CD4-positive, alpha-beta memory T cell (primary cell): ENCODE measurements around the gene FBXL16. TPM values are rescaled to one million over a fixed set of nuclear protein-coding genes. Genes with fewer than 3 reads are reported as not detected.

ENCODE experiments used
- CTCF ChIA-PET: fragments of 350-600 bp; sonication (Branson Sonifier 250); formaldehyde crosslinking; loops from one replicate; lab custom pipeline; 2021; ENCODE audit warnings: inconsistent platforms; ENCODE audit not compliant: partially characterized antibody; lab: Charles Lee
- POLR2A ChIA-PET: fragments of 350-600 bp; sonication (Branson Sonifier 250); formaldehyde crosslinking; loops from one replicate; lab custom pipeline; 2021; ENCODE audit not compliant: partially characterized antibody; lab: Charles Lee
- DNase-seq, 5 donors: peaks; one replicate each; pipeline versions ENCODE4 v3.0.0 to v3.0.0-alpha.2; 2020 to 2022; ENCODE audit warnings: mixed read lengths in 1 of 5
- H3K27ac ChIP-seq: one replicate; pipeline ENCODE4 v1.7.0; 2013; ENCODE audit warnings: low read depth, low read length
- H3K27me3 ChIP-seq: 2 replicates; pipeline ENCODE4 v1.7.0; 2013; ENCODE audit warnings: mild to moderate bottlenecking, low read length, moderate library complexity; ENCODE audit not compliant: insufficient read depth
- H3K36me3 ChIP-seq: 2 replicates; pipeline ENCODE4 v1.7.0; 2013; ENCODE audit warnings: mild to moderate bottlenecking, low read length, moderate library complexity; ENCODE audit not compliant: insufficient read depth
- H3K4me1 ChIP-seq: 2 replicates; pipeline ENCODE4 v1.7.0; 2013; ENCODE audit warnings: mild to moderate bottlenecking, low read length, moderate library complexity; ENCODE audit not compliant: insufficient read depth
- H3K4me3 ChIP-seq, 2 donors: one replicate each; pipeline ENCODE4 v1.7.0; 2013; ENCODE audit warnings: low read length in 2 of 2, mild to moderate bottlenecking in 1 of 2
- H3K9me3 ChIP-seq, 2 donors: one replicate each; pipeline ENCODE4 v1.7.0; 2013; ENCODE audit warnings: low read length in 2 of 2, control low read depth in 1 of 2; ENCODE audit not compliant: control insufficient read depth in 1 of 2
- H3K27ac Mint-ChIP-seq, 7 donors: one replicate each; pipeline ENCODE4 v1.8.0; 2020 to 2021; ENCODE audit warnings: mixed read lengths in 7 of 7, mild to moderate bottlenecking in 6 of 7, inconsistent platforms in 3 of 7, moderate library complexity in 3 of 7
- H3K27me3 Mint-ChIP-seq, 2 donors: one replicate each; pipeline ENCODE4 v1.8.0; 2020 to 2021; ENCODE audit warnings: mixed read lengths in 2 of 2
- H3K36me3 Mint-ChIP-seq, 2 donors: one replicate each; pipeline ENCODE4 v1.8.0; 2020 to 2021; ENCODE audit warnings: mixed read lengths in 2 of 2, inconsistent platforms in 1 of 2, mild to moderate bottlenecking in 1 of 2
- H3K4me1 Mint-ChIP-seq, 4 donors: one replicate each; pipeline ENCODE4 v1.8.0; 2020 to 2021; ENCODE audit warnings: mixed read lengths in 4 of 4, mild to moderate bottlenecking in 1 of 4
- H3K4me3 Mint-ChIP-seq, 8 donors: one replicate each; pipeline ENCODE4 v1.8.0; 2020 to 2021; ENCODE audit warnings: mixed read lengths in 8 of 8, mild to moderate bottlenecking in 7 of 8, moderate library complexity in 6 of 8, inconsistent platforms in 3 of 8
- H3K9me3 Mint-ChIP-seq, 8 donors: one replicate each; pipeline ENCODE4 v1.8.0; 2020 to 2021; ENCODE audit warnings: mixed read lengths in 8 of 8, mild to moderate bottlenecking in 5 of 8, inconsistent platforms in 3 of 8, moderate library complexity in 1 of 8
- intact Hi-C: fragments of 100-400 bp; cut with micrococcal nuclease; formaldehyde crosslinking; loops from one replicate; pipeline ENCODE4 v1.15.1; 2023
- polyA plus RNA-seq, 2 donors: library from polyadenylated mRNA; unstranded; fragments of 300-500 nt; fragmentation: Illumina TruSeq; gene quantifications; one replicate each; pipeline ENCODE4 v1.2.3, GENCODE V29; 2021
- total RNA-seq, 2 experiments: library from RNA; stranded (reverse); gene quantifications; one replicate each; pipeline ENCODE4 v1.2.3, GENCODE V29; 2021

The FBXL16 gene
- total and polyA plus RNA-seq, 4 experiments from 2014 or later: 9.3 to 59.5 (median 48.5) TPM

DNA sequence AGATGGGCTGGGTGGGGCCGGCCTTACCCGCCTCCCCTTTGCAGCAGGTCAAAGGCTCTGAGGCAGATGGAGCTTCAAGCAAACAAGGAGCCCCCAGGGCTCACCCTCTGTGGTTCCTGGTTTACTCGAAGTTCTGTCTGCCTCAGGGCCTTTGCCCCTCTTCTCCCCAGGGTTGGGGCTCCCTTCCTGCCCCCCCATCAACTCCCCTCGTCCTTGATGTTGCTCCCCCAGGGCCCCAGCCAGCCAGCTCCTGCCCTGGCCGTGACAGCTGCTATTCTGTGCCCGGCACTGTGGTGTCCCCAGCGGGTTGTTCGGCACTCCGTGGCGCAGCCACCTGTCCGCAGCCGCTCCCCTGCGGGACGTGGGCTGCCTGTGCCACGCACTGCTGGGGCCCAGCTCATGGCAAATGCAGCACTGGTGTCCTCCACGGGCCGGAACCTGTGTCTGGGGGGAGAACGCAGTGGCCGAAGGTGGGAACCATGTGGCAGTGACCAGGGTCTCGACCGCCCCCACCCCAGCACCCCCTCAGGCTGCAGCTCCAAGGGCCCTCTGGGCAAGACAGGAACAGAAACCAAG is 5.0 kb upstream of the FBXL16 start:
- Histone ChIP-seq H3K4me1 (peaks cover 6% of the 10 kb centered on the region), H3K36me3 (no peaks in the 10 kb centered on the region), H3K4me3 (no peak overlapping the region), H3K9me3 (no peaks in the 10 kb centered on the region), H3K27ac (no peak overlapping the region), H3K27me3 (peaks cover 38% of the 10 kb centered on the region)
- no peaks in the 10 kb centered on the region for H3K36me3 Mint-ChIP-seq
- no peaks in the 10 kb centered on the region for H3K9me3 Mint-ChIP-seq
- CTCF ChIA-PET: interaction anchor here (0.7 to 6.0 kb wide), 5 partner anchors 9 to 75 kb away, joined by 3 to 84 read pairs (median 3); partner anchors contain the start of genes CHTF18, CIAO3 and RPUSD1
- POLR2A ChIA-PET: interaction anchor here (0.9 to 9.0 kb wide), 3 partner anchors 11 to 15 kb away, joined by 3 to 71 read pairs (median 4); partner anchors contain the start of genes ANTKMT, CCDC78 and HAGHL
- no peak overlapping the region for H3K4me3 Mint-ChIP-seq
- peaks cover 0 to 13% (median 6%) of the 10 kb centered on the region in 4 donors for H3K4me1 Mint-ChIP-seq
- H3K27me3 Mint-ChIP-seq: peaks cover 19 to 36% of the 10 kb centered on the region in 2 donors
- H3K27ac Mint-ChIP-seq: no peak overlapping the region
- intact Hi-C loops: loop anchor here (1.0 kb wide), 2 partner anchors 31 to 75 kb away; no protein-coding TSS in a partner anchor
- DNase-seq: no peak

DNA sequence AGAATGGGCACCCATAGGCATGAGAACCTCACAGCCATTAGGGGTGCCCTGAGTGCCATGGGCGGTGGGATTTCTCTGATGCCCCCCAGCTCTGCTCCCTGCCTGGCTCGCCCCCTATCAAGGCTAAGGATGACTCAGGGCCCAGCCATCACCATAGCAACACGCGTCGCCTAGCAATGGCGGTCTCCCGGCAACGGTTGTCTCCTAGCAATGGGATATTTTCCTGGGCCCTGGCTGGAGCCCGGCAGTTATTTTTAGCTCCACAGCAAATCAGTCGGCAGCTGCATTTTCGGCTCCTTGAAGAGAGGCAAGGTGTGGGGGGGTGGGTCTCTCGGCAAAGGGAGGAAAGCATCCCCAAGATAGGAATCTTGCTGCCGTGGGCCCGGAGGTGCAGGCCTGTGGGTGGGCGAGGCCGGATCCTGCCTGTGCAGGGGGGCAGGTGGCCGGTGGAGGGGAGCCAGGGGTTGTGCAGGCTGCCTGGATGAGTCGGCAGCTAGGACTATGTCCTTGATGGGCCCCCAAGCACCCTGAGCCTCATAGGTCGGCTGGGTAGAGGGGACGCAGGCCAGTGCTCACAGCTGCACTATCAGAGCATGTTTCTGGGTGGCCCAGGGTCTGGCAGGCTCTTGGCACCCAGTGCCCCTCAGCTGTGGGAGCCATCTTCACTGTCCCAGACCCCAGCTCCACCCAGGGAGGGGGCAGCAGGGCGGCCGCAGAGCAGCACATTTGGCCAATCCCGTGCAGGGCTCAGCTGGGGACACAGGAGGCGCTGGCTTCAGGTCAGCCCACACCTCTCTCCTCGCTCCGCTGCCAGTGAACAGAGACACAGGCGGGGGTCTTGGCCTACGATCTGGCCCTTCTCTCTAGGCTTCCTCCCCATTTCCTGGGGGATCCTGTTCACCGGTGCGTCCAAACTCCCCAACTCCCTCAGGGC is 4.2 kb upstream of the FBXL16 start:
- Histone ChIP-seq H3K36me3 (no peaks in the 10 kb centered on the region), H3K4me3 (no peak overlapping the region), H3K4me1 (peaks cover 6% of the 10 kb centered on the region), H3K27me3 (peaks cover 39% of the 10 kb centered on the region), H3K27ac (no peak overlapping the region), H3K9me3 (no peaks in the 10 kb centered on the region)
- CTCF ChIA-PET: interaction anchor here (0.7 to 6.0 kb wide), 4 partner anchors 10 to 76 kb away, joined by 3 to 84 read pairs (median 5); partner anchors contain the start of genes CHTF18, CIAO3 and RPUSD1
- H3K27ac Mint-ChIP-seq: no peak overlapping the region
- intact Hi-C loops: no loop called here
- POLR2A ChIA-PET: interaction anchor here (0.6 to 9.0 kb wide), 4 partner anchors 11 to 26 kb away, joined by 3 to 71 read pairs (median 4); partner anchors contain the start of genes ANTKMT, CCDC78 and HAGHL
- no peak overlapping the region for H3K4me3 Mint-ChIP-seq
- peaks cover 19 to 36% of the 10 kb centered on the region in 2 donors for H3K27me3 Mint-ChIP-seq
- peaks cover 0 to 13% (median 6%) of the 10 kb centered on the region in 4 donors for H3K4me1 Mint-ChIP-seq
- no peak for DNase-seq
- no peaks in the 10 kb centered on the region for H3K36me3 Mint-ChIP-seq
- H3K9me3 Mint-ChIP-seq: no peaks in the 10 kb centered on the region

DNA sequence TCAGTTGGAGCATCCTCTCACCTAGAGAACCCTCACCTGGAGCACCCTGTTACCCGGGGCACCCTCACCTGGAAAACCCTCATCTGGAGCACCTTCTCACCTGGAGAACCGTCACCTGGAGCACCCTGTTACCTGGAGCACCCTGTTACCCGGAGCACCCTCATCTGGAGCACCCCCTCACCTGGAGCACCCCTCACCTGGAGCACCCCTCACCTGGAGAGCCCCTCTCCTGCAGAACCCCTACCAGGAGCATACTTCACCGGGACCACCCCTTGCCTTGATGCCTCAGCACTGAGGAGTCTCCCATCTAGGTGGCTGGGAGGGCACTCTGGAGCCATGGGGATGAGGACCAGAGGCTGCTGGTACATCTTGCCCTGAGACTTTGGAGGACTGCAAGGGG is 3.4 kb upstream of the FBXL16 start:
- intact Hi-C loops: no loop called here
- Histone ChIP-seq H3K27ac (no peak overlapping the region), H3K36me3 (no peaks in the 10 kb centered on the region), H3K4me3 (no peak overlapping the region), H3K27me3 (peaks cover 48% of the 10 kb centered on the region), H3K4me1 (no peaks in the 10 kb centered on the region), H3K9me3 (no peaks in the 10 kb centered on the region)
- Mint-ChIP-seq H3K27ac (no peak overlapping the region), H3K4me1 (peaks cover 0 to 13% (median 6%) of the 10 kb centered on the region in 4 donors), H3K4me3 (no peak overlapping the region), H3K36me3 (no peaks in the 10 kb centered on the region), H3K27me3 (peaks cover 19 to 36% of the 10 kb centered on the region in 2 donors), H3K9me3 (no peaks in the 10 kb centered on the region)
- CTCF ChIA-PET: no interaction called here
- DNase-seq: no peak
- POLR2A ChIA-PET: interaction anchor here (1.4 kb wide), 1 partner anchor 13 kb away, joined by 4 read pairs; no protein-coding TSS in a partner anchor

DNA sequence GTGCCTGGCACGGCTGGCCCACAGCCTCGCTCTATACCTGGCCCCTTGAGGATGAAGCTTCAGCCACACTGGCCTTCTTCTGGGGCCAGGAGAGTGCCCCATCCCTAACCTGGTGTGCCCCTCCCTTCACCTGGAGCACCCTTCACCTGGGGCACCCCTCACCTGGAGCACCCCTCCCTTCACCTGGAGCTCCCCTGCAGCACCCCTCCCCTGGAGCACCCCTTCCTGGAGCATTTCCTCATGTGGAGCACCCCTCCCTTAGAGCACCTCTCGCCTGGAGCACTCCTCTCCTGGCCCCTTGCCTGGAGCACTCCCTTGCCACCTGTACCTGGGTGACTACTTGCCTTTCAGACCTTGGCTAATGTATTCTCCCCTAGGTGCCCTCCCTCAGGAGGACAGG is 2.4 kb upstream of the FBXL16 start:
- no peak overlapping the region for H3K27ac ChIP-seq
- Mint-ChIP-seq H3K9me3 (no peaks in the 10 kb centered on the region), H3K27me3 (peaks cover 20 to 38% of the 10 kb centered on the region in 2 donors), H3K36me3 (no peaks in the 10 kb centered on the region), H3K27ac (peak overlapping the region in 1 of 7 donors; percentile 42), H3K4me3 (peak overlapping the region in 1 of 8 donors; percentile 43), H3K4me1 (peaks cover 0 to 13% (median 6%) of the 10 kb centered on the region in 4 donors)
- intact Hi-C loops: no loop called here
- peaks cover 56% of the 10 kb centered on the region for H3K27me3 ChIP-seq
- DNase-seq: no peak
- H3K36me3 ChIP-seq: no peaks in the 10 kb centered on the region
- H3K4me3 ChIP-seq: no peak overlapping the region
- ChIA-PET POLR2A (interaction anchor here (0.6 to 1.0 kb wide), 3 partner anchors 9 to 80 kb away, joined by 3 to 5 read pairs (median 3); partner anchors contain the start of genes CHTF18 and RPUSD1), CTCF (interaction anchor here (0.9 kb wide), 1 partner anchor 12 kb away, joined by 4 read pairs; no protein-coding TSS in a partner anchor)
- no peaks in the 10 kb centered on the region for H3K9me3 ChIP-seq
- no peaks in the 10 kb centered on the region for H3K4me1 ChIP-seq

DNA sequence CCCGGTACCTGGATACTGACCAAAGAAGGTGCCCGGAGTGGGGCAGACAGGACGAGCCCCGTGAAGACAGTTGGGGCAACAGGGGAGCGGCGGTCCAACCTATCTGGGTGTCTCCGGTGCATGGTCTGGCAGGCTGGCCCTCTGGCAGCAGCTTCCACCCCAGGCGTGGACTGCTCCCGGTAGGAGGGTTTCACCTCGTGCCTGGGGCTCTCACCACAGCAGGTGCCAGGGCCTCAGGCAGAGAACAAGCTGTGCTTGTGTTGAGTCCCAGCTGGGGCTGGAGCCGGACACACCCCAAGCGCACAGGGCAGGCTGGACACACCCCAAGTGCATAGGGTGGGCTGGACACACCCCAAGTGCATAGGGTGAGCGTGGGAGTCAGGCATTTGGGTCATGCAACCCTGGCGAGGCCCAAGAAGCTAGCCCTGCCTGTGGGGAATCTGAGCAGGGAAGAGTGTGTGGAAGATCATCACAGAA is 1.5 kb upstream of the FBXL16 start:
- H3K27me3 ChIP-seq: peaks cover 56% of the 10 kb centered on the region
- intact Hi-C loops: no loop called here
- peak overlapping the region in 1 of 8 donors; percentile 38 for H3K4me3 Mint-ChIP-seq

DNA sequence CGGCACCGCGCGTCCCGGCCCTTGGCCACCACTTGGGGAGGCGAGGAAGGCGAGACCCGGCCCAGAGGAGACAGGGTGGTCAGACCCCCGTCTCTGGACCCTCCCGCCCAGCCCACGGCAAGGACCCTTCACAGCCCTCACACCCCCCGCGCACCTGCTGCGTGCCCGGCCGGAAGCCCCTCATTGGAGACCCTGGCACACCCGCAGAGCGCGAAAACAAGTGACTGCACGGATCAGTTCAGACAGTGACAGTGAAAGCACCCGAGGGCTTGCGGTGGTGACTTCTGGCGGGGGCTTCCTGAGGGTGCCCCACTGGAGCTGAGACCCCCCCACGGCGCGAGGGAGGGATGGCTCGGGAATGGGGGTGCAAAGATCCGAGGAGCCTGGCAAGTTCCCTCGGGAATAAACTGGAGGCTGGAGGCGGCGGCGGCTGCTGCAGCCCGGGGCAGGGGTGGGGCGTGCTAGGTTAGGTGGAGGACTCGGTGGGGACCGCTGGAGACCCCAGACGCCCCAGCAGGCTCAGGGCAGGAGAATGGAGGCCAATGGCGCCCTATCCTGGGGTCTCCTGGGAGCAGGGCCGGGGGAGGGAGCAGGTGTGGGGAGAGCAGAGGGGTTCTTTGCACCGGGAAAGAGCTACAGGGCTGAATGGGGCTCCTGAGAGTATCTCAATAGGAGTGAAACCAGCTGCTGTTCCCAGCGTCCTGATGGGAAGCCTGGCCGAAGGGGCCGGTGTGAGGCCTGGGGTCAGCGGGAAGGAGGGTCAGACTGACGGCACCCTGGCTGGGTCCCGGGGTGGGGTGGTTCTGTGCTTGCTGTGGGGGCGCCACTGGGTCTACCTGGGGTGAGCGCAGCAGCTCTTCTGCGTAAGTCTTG is 824 bp upstream of the FBXL16 start:
- CTCF ChIA-PET: interaction anchor here (1.0 to 1.3 kb wide), 3 partner anchors 9 to 26 kb away, joined by 3 to 4 read pairs (median 3); no protein-coding TSS in a partner anchor
- Mint-ChIP-seq H3K9me3 (peaks cover 0 to 1% (median 0%) of the 10 kb centered on the region in 8 donors), H3K27ac (no peak overlapping the region), H3K27me3 (peaks cover 28 to 40% of the 10 kb centered on the region in 2 donors), H3K4me1 (peaks cover 0 to 14% (median 4%) of the 10 kb centered on the region in 4 donors), H3K4me3 (peak overlapping the region in 5 of 8 donors; percentile 52 to 66 (median 59)), H3K36me3 (no peaks in the 10 kb centered on the region)
- Histone ChIP-seq H3K27ac (no peak overlapping the region), H3K4me3 (no peak overlapping the region), H3K9me3 (no peaks in the 10 kb centered on the region), H3K36me3 (no peaks in the 10 kb centered on the region), H3K4me1 (peaks cover 4% of the 10 kb centered on the region), H3K27me3 (peaks cover 56% of the 10 kb centered on the region)
- no peak for DNase-seq
- POLR2A ChIA-PET: interaction anchor here (1.1 to 1.5 kb wide), 2 partner anchors 11 to 13 kb away, joined by 3 to 8 read pairs; no protein-coding TSS in a partner anchor
- intact Hi-C loops: no loop called here

More for the DNA sequence above, 1.5 kb upstream of the FBXL16 start:
- H3K36me3 Mint-ChIP-seq: no peaks in the 10 kb centered on the region
- H3K27ac Mint-ChIP-seq: no peak overlapping the region
- H3K27me3 Mint-ChIP-seq: peaks cover 28 to 40% of the 10 kb centered on the region in 2 donors
- Histone ChIP-seq H3K27ac (no peak overlapping the region), H3K4me1 (no peaks in the 10 kb centered on the region), H3K36me3 (no peaks in the 10 kb centered on the region), H3K4me3 (no peak overlapping the region), H3K9me3 (no peaks in the 10 kb centered on the region)
- ChIA-PET POLR2A (interaction anchor here (0.8 to 1.5 kb wide), 4 partner anchors 8 to 81 kb away, joined by 3 to 8 read pairs (median 4); partner anchors contain the start of genes CHTF18 and RPUSD1), CTCF (interaction anchor here (0.9 to 1.3 kb wide), 4 partner anchors 9 to 26 kb away, joined by 3 to 4 read pairs (median 4); no protein-coding TSS in a partner anchor)
- H3K9me3 Mint-ChIP-seq: peaks cover 0 to 1% (median 0%) of the 10 kb centered on the region in 8 donors
- DNase-seq: no peak
- peaks cover 0 to 12% (median 4%) of the 10 kb centered on the region in 4 donors for H3K4me1 Mint-ChIP-seq
